NCI-H187 (cell line): ENCODE measurements around the gene LY86.
A peak's percentile ranks its signal among the peaks of the same experiment; 100 is the strongest.
"Not testable (repeated sequence)": the region's sequence is repeated elsewhere in the genome, so short reads cannot be mapped to it uniquely, and the experiment has no call there.

Experiments used
- DNase-seq, 2 experiments: peaks; one replicate each; lab custom pipeline; 2025; lab: John Stamatoyannopoulos, UW

The LY86 gene

GRCh38 chr6:6654599-6655575 is 66.4 kb downstream of the LY86 start:
- DNase-seq, result no peak

- no peak for DNase-seq
Observed at GRCh38 chr6:6655805-6656251, 67.3 kb downstream of the LY86 start.

- DNase-seq, result no peak
Observed at GRCh38 chr6:6656287-6656686, 67.8 kb downstream of the LY86 start.

GRCh38 chr6:6657085-6657819 is 68.7 kb downstream of the LY86 start:
- no peak for DNase-seq

- DNase-seq, result no peak
Observed at GRCh38 chr6:6657820-6658217, 69.3 kb downstream of the LY86 start.

GRCh38 chr6:6659600-6660327 is 71.2 kb downstream of the LY86 start:
- DNase-seq, result no peak

- no peak for DNase-seq
Observed at GRCh38 chr6:6660339-6661045, 72.0 kb downstream of the LY86 start.

- DNase-seq, result no peak
Observed at GRCh38 chr6:6661191-6661590, 72.7 kb downstream of the LY86 start.

- no peak for DNase-seq
Observed at GRCh38 chr6:6661684-6662083, 73.2 kb downstream of the LY86 start.

GRCh38 chr6:6663421-6664135 is 75.1 kb downstream of the LY86 start:
- DNase-seq, result no peak

- no peak for DNase-seq
Observed at GRCh38 chr6:6665555-6666243, 77.2 kb downstream of the LY86 start.

- DNase-seq, result not testable (repeated sequence)
Observed at GRCh38 chr6:6670150-6670549, 81.6 kb downstream of the LY86 start.

GRCh38 chr6:6674872-6675271 is 86.4 kb downstream of the LY86 start:
- DNase-seq, result no peak

- peak; percentile 57 to 79 for DNase-seq
Observed at GRCh38 chr6:6676910-6677441, 88.5 kb downstream of the LY86 start.

- no peak for DNase-seq
Observed at GRCh38 chr6:6678185-6678671, 89.7 kb downstream of the LY86 start.

- peak in 1 of 2 experiments; percentile 10 for DNase-seq
Observed at GRCh38 chr6:6678811-6679210, 90.3 kb downstream of the LY86 start.

- DNase-seq, result no peak
Observed at GRCh38 chr6:6679633-6680032, 91.1 kb downstream of the LY86 start.

- DNase-seq, result no peak
Observed at GRCh38 chr6:6680526-6680925, 92.0 kb downstream of the LY86 start.

GRCh38 chr6:6681075-6681849 is 92.7 kb downstream of the LY86 start:
- DNase-seq, result no peak
